ENCODE results near the gene KLHL17.

GRCh38 chr1:1004420-1004779 lies 44.0 kb downstream of the KLHL17 start:
- TF ChIP-seq EP300 (IDR thresholded peaks at IDR 0.05) = no peak
- TF ChIP-seq REST (IDR thresholded peaks at IDR 0.05) = no peak
- TF ChIP-seq, protein P1, sequence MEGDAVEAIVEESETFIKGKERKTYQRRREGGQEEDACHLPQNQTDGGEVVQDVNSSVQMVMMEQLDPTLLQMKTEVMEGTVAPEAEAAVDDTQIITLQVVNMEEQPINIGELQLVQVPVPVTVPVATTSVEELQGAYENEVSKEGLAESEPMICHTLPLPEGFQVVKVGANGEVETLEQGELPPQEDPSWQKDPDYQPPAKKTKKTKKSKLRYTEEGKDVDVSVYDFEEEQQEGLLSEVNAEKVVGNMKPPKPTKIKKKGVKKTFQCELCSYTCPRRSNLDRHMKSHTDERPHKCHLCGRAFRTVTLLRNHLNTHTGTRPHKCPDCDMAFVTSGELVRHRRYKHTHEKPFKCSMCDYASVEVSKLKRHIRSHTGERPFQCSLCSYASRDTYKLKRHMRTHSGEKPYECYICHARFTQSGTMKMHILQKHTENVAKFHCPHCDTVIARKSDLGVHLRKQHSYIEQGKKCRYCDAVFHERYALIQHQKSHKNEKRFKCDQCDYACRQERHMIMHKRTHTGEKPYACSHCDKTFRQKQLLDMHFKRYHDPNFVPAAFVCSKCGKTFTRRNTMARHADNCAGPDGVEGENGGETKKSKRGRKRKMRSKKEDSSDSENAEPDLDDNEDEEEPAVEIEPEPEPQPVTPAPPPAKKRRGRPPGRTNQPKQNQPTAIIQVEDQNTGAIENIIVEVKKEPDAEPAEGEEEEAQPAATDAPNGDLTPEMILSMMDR (IDR thresholded peaks at IDR 0.05) = no peak
- no peak for TF ChIP-seq NFE2L2 (conservative IDR thresholded peaks at IDR 0.05; ENCODE audit: low read length)
- TF ChIP-seq GATA3 (IDR thresholded peaks at IDR 0.05; ENCODE audit: borderline replicate concordance) = no peak
- TF ChIP-seq, protein P2, sequence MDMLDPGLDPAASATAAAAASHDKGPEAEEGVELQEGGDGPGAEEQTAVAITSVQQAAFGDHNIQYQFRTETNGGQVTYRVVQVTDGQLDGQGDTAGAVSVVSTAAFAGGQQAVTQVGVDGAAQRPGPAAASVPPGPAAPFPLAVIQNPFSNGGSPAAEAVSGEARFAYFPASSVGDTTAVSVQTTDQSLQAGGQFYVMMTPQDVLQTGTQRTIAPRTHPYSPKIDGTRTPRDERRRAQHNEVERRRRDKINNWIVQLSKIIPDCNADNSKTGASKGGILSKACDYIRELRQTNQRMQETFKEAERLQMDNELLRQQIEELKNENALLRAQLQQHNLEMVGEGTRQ (IDR thresholded peaks at IDR 0.05) = no peak
- no peak for TF ChIP-seq ZNF302 (CRISPR knock-in tag; IDR thresholded peaks at IDR 0.05)
- TF ChIP-seq JUNB (IDR thresholded peaks at IDR 0.05) = no peak
- no peak for TF ChIP-seq FOSL2 (IDR thresholded peaks at IDR 0.05)
- no peak for TF ChIP-seq FOSL2 (CRISPR knock-in tag; IDR thresholded peaks at IDR 0.05)
- TF ChIP-seq BHLHE40 (IDR thresholded peaks at IDR 0.05; ENCODE audit: low read depth, low read length) = no peak
- no peak for TF ChIP-seq HOXA7 (CRISPR knock-in tag; IDR thresholded peaks at IDR 0.05)
- no peak for TF ChIP-seq CEBPB (IDR thresholded peaks at IDR 0.05)
- no peak for TF ChIP-seq MAZ (IDR thresholded peaks at IDR 0.05; ENCODE audit: borderline replicate concordance, low read depth, low read length)
